ENCODE data around the gene PTBP1. TPM values are rescaled to one million over a fixed set of nuclear protein-coding genes. Genes with fewer than 3 reads are reported as not detected.
"Not testable (repeated sequence)": the region's sequence is repeated elsewhere in the genome, so short reads cannot be mapped to it uniquely, and the experiment has no call there.

PTBP1 gene
- total and polyA plus RNA-seq, 9 of the 15 experiments (the other 6 are each of a cell fraction or from before 2014, with no cell fraction given) = 14.0 to 759 (median 234) TPM

- POLR2A ChIA-PET = interaction anchor here (0.6 kb wide), 1 partner anchor 301 kb away, joined by 3 read pairs; no protein-coding TSS in a partner anchor
- H3K4me3 ChIP-seq; H3K9me3 ChIP-seq (replicated peaks; ENCODE audit: control insufficient read depth, insufficient read depth, low read depth, low read length); H3K36me3 ChIP-seq (ENCODE audit: control insufficient read depth, insufficient read depth, low read length); FAIRE-seq; H3K4me2 ChIP-seq (ENCODE audit: insufficient read depth, low read length); H3K9ac ChIP-seq (ENCODE audit: insufficient read depth in 1 of 2, low read depth in 2 of 2, low read length in 2 of 2); CTCF ChIA-PET (ENCODE audit: low intra/inter-chr PET ratio); H2AFZ ChIP-seq (ENCODE audit: low read depth, low read length); DNase-seq (ENCODE audit: extremely low read depth in 1 of 4, low spot score in 3 of 4); in situ Hi-C loops (cut with MboI); intact Hi-C loops (cut with micrococcal nuclease); H4K20me1 ChIP-seq (replicated peaks; ENCODE audit: control insufficient read depth, insufficient read depth, low read length); H3K27ac ChIP-seq (ENCODE audit: extremely low read depth, low read depth, low read length); H3K27me3 ChIP-seq (ENCODE audit: control insufficient read depth in 2 of 2, insufficient read depth in 2 of 2, low read length in 2 of 2); ATAC-seq; H3K9me1 ChIP-seq (ENCODE audit: control insufficient read depth, insufficient read depth, low read length); BruUV-seq (replicated peaks); H3K79me2 ChIP-seq (ENCODE audit: control insufficient read depth, insufficient read depth, low read length): not testable (repeated sequence)
- peaks cover 5 to 43% of the 10 kb centered on the region in 2 experiments; a peak in 3 of 5 replicates for H3K4me1 ChIP-seq (replicated peaks in 1 of 2; ENCODE audit: control insufficient read depth in 2 of 2, insufficient read depth in 2 of 2, low read length in 2 of 2)
- 0 out of 2 replicates have a peak, but pooled peaks have one; percentile 26 for TF ChIP-seq BCOR (IDR thresholded peaks at IDR 0.05)
- peak; percentile 49; the same call in 1 of the 2 replicates for TF ChIP-seq ADNP (tag; IDR thresholded peaks at IDR 0.05)
- 0 out of 2 replicates have a peak, but pooled peaks have one; percentile 10 for TF ChIP-seq PKNOX1 (IDR thresholded peaks at IDR 0.05)
- peak; percentile 72 for TF ChIP-seq ZNF3 (CRISPR knock-in tag; IDR thresholded peaks at IDR 0.05)
- TF ChIP-seq PTBP1 (IDR thresholded peaks at IDR 0.05; ENCODE audit: low read depth, low read length) = peak; percentile 82; the same call in 1 of the 2 replicates
- peak; percentile 71 for TF ChIP-seq RBM25 (IDR thresholded peaks at IDR 0.05; ENCODE audit: low read depth, low read length, severe bottlenecking)
- 0 out of 4 replicates have a peak, but pooled peaks of 1 of the 2 experiments have one; percentile 21 for TF ChIP-seq KDM1A (IDR thresholded peaks at IDR 0.05)
- WGBS (ENCODE audit: insufficient coverage, low coverage, missing lambda C conversion rate) = 81% methylated on average over 9 of the region's 17 CpGs
Observed at GRCh38 chr19:853614-854220, 56.5 kb downstream of the PTBP1 start.

Measured in K562 (cell line).